GM19043 (cell line): ENCODE results near the gene TMEM271.
"Not testable (repeated sequence)": the region's sequence is repeated elsewhere in the genome, so short reads cannot be mapped to it uniquely, and the experiment has no call there.

ENCODE experiments used
- ATAC-seq: cut with Tn5 transposase; IDR thresholded peaks from one replicate; pipeline ENCODE4 v1.9.1; 2021; ENCODE audit warnings: low read depth; ENCODE audit not compliant: unreplicated experiment

Gene TMEM271

GRCh38 chr4:610411-611261 lies 34.5 kb upstream of the TMEM271 start:
- no peak for ATAC-seq

DNA sequence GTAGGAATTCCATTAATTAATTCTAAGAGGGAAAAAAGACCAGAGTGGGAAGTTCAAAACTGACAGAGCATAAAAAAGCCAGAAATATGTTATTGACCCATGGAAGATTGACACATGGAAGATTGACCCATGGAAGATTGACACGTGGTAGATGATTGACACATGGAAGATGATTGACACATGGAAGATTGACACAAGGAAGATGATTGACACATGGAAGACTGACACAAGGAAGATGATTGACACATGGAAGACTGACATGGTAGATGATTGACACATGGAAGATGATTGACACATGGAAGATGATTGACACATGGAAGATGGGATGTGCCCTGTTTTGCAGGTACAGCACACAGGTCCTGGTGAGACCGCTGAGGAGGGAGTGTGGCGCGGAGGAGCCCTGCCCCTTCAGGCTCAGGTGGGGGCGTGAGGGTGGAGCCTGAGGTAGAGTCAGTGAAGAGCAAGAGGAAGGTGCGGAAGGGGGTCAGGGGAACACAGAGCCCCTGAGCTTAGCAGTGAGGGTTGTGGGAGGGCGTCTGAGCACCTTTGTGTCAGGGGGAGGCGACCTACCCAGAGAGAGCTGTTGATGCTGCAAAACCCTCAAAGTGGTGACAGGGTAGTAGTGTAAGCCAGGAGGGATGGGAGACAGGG lies 33.4 kb upstream of the TMEM271 start:
- no peak for ATAC-seq

GRCh38 chr4:608236-608635 lies 32.1 kb upstream of the TMEM271 start:
- no peak for ATAC-seq

DNA sequence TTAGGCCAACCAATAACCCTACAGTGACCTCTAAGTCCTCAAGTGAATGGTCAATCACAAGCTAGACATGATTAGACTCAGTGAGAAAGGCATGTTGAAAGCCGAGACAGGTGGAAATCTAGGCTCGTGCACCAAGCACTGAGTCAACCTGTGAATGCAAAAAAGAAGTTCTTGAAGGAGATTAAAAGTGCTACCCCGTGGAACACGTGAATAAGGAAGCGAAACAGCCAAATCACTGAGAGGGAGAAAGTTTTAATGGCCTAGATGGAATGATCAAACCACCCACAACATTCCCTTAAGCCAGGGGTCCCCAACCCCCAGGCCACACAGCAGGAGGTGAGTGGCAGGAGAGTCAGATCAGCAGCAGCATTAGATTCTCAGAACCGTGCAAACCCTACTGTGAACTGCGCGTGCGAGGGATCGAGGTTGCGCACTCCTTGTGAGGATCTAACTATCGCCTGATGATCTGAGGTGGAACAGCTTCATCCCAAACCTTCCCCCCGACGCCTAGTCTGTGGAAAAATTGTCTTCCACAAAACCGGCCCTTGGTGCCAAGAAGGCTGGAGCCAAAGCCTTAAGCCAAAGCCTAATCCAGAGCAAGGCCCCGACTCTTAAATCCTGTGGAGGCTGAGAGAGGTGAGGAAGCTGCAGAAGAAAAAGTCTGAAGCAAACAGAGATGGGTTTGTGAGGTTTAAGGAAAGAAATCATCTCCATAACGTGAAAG lies 29.8 kb upstream of the TMEM271 start:
- ATAC-seq, result no peak

DNA sequence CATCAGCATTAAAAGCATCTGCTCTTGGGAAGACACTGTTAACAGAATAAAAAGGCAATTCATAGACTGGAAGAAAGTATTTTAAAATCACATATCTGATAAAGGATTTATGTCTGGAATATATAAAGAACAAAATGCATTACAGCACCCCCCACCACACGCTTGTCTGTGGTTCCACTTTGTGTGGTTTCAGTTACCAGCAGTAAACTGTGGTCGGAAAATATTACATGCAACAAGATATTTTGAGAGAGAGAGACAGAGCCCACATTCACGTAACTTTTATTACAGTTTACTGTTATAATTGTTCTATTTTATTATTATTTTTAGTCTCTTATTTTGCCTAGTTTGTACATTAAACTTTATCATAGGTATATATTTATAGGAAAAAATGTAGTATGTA lies 28.0 kb upstream of the TMEM271 start:
- no peak for ATAC-seq

GRCh38 chr4:602559-602942 lies 26.5 kb upstream of the TMEM271 start:
- ATAC-seq, result no peak

- no peak for ATAC-seq
Observed at GRCh38 chr4:601612-602558, 25.8 kb upstream of the TMEM271 start.

GRCh38 chr4:600850-601515 lies 24.9 kb upstream of the TMEM271 start:
- ATAC-seq, result no peak

- ATAC-seq, result no peak
Observed at GRCh38 chr4:600166-600565, 24.1 kb upstream of the TMEM271 start.

DNA sequence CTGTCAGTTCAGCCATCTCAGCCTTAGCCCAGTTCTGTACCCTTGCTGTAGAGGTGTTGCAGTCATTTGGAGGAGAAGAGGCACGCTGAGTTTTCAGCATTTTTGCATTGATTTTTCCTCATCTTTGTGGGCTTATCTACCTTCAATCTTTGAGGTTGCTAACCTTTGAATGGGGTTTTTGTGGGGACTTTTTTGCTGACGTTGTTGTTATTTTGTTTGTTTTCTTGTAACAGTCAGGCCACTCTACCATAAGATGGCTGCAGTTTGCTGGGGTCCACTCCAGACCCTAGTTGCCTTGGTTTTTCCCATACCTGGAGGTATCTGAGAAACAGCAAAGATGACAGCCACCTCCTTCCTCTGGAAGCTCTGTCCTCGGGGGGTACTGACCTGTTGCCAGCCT lies 22.8 kb upstream of the TMEM271 start:
- ATAC-seq, result no peak

DNA sequence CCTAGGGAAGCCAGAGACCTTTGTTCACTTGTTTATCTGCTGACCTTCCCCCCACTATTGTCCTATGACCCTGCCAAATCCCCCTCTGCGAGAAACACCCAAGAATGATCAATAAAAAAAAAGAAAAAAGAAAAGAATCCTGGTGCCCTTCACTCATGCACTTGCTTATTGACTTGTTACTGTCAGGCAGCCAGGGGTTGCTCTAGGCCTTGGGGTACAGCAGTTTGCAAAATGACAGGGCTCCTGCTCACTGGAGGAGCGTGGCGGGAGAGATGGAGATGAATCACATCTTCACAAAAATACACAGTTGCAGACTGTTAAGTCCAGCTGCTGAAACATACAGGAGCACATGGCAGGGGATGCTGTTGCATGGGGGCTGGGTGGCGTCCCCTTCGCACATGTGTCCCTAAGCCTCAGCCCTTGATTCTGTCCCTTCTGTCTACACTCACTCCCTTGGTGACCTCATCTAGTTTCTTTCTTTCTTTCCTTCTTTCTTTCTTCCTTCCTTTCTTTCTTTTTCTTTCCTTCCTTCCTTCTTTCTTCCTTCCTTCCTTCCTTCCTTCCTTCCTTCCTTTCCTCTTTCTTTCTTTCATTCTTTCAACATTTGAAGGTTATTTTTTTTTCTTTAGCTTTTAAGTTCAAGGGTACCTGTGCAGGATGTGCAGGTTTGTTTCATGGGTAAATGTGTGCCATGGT lies 16.9 kb upstream of the TMEM271 start:
- no peak for ATAC-seq

- not testable (repeated sequence) for ATAC-seq
Observed at GRCh38 chr4:592178-592577, 16.1 kb upstream of the TMEM271 start.

DNA sequence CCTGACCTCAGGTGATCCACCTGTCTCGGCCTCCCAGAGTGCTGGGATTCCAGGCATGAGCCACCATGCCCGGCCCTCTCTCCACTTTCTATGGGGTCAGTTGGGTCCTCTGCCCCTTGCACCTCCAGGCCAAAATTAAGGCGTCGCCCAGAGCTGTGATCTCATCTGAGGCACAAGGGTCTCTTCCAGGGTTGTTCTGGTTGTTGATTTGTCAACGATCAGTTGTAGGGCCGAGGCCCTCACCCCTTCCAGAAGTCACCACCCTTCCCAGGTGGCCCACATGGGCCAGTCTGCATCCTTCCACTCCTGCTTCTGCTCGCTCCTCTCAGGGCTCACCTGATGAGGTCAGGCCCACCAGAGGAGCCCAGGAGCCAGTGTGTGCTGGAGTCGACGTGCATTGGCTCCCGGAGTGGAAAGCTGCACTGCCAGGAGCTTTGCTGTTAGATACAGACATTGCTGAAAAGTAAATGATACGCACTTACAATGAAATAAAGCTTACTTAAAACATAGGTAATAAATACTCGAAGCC lies 14.3 kb upstream of the TMEM271 start:
- ATAC-seq, result no peak

DNA sequence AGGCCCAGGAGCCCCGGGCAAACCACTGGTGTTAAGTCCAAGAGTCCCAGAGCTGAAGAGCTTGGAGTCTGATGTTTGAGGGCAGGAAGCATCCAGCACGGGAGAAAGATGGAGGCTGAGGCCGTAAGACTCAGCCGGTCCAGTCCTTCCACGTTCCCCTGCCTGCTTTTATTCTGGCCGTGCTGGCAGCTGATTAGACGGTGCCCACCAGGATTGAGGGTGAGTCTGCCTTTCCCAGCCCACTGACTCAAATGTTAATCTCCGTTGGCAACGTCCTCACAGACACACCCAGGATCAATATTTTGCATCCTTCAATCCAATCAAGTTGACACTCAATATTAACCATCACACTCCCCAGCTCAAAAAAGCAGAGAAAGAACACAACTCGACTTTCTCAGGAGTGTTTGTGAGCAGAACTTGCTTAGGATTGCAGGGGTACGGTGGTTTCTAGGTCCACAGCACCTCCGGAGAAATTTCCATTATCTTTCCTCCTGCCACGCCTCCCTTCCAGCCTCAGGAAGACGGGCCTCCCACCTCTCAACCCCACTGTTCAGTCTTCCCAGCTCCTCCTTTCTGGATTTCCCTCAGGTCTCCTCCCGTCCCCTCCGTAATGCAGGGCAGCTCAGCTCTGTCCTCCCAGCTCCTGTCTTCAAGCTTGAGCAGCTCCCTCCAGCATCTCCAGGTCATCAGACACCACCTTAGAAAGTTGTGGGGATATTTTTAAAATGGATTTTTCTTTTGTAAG lies 13.3 kb upstream of the TMEM271 start:
- ATAC-seq, result no peak

- no peak for ATAC-seq
Observed at GRCh38 chr4:588351-588849, 12.3 kb upstream of the TMEM271 start.

DNA sequence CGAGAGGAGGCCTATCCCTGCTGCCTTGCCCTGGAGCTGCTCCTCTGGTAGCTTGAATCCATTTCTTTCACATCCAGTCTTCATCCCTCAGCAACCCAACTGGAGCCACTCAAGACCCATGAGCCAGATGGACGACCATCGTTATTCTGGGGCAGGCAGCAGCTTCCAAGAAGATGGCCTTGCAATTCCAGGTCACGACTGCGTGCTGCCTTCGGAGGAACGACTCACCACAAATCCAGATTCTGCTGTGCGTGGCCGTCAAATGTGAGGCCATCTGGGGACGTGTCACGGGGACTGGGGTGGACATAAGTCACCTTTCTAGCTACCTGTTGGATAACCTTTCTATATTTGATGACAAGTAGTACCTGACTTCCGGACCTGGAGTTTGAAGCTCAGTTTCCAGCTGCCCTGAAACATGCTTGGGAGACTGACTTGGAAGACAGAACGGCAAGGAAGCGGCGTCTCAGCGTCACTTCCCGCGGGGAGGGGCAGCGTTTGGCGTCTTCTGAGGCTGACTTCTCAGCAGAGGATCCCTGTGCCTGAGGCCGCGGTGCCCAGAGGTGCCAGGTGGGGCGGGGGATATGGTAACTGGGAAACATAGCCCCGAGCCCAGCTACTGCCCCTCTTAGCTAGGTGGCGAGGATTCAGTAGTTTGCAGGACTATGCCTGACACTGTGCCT lies 11.7 kb upstream of the TMEM271 start:
- ATAC-seq, result no peak

- ATAC-seq, result no peak
Observed at GRCh38 chr4:583820-584219, 7.7 kb upstream of the TMEM271 start.
